GM18498 (cell line): ENCODE data around the gene HS6ST3.

Source experiments
- ATAC-seq: cut with Tn5 transposase; IDR thresholded peaks from one replicate; pipeline ENCODE4 v1.9.1; 2021; ENCODE audit warnings: mild to moderate bottlenecking, moderate library complexity; ENCODE audit not compliant: unreplicated experiment

HS6ST3 gene

GRCh38 chr13:96636001-96636709, 546.2 kb downstream of the HS6ST3 start:
- ATAC-seq = no peak

DNA sequence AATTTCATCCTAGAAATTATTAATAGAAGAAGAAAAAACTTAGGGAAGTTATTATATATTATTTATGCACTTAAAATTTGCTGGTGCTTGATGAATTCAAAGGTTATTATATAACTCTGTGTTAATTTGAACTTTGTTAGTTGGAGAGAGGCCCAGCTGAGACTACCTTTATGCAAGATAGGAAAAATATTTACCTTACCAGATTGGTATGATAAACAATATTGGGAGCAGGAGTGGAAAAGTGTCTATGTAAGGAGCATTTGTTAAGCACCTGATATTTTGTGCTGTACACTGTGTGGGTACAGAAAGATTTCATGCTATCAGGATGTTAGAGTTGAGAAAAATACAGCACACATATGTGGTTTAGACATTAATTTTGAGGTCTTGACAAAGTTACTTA, 547.1 kb downstream of the HS6ST3 start:
- ATAC-seq = no peak

GRCh38 chr13:96646101-96646500, 556.2 kb downstream of the HS6ST3 start:
- ATAC-seq = no peak

GRCh38 chr13:96646515-96647211, 556.8 kb downstream of the HS6ST3 start:
- no peak for ATAC-seq

DNA sequence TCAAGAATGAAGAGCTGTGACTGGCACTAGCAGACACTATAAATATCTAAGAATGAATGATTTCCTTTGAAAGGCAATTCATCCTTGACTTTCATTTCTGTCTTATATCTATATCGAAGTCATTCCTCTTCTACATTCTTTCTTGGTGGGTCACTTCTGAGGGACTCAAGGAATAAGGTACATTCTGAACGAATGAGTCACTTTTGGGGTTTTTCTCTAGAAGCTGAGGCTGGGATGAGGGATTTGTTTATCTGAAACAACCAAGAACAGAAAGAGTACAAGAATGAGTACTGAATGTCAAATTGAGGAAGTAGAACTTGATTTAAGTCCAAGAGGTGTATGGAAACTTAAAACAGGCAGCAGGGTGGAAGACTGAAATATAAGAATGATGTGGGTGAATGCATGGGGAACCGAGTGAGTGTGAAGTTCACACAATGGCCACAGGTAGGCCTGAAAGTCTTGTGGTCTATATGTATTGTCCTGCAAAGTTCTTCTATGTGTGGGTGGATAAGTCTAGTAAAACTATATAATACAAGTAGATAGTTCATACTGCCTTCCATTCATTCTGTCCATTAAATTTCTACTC, 560.5 kb downstream of the HS6ST3 start:
- ATAC-seq = peak; percentile 87

- no peak for ATAC-seq
These were observed 561.7 kb downstream of the HS6ST3 start for GRCh38 chr13:96651598-96651997.

- ATAC-seq = no peak
These were observed 562.6 kb downstream of the HS6ST3 start for GRCh38 chr13:96652506-96652905.

- ATAC-seq = no peak
These were observed 571.7 kb downstream of the HS6ST3 start for GRCh38 chr13:96661612-96662011.

- no peak for ATAC-seq
These were observed 572.1 kb downstream of the HS6ST3 start for GRCh38 chr13:96662036-96662435.

- ATAC-seq = no peak
These were observed 577.5 kb downstream of the HS6ST3 start for GRCh38 chr13:96667294-96668018.

GRCh38 chr13:96671073-96671472, 581.2 kb downstream of the HS6ST3 start:
- no peak for ATAC-seq

DNA sequence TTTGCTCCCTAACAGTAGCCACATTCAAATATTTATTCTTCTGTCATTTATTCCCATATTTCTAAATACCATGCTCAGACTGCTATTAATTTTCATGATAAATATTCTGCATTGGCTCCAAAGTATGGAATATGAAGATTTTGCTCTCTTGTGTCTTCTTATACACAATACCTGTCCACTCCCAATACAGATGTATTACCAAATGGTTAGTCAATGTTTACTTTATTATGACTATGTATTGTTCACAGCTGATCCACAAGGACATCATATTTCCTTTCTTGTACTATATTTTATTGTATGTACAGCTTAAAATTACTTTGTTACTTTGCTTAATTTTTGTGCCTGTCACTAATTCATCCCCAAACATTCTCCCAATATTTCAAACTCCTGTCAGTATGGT, 582.1 kb downstream of the HS6ST3 start:
- ATAC-seq = no peak

DNA sequence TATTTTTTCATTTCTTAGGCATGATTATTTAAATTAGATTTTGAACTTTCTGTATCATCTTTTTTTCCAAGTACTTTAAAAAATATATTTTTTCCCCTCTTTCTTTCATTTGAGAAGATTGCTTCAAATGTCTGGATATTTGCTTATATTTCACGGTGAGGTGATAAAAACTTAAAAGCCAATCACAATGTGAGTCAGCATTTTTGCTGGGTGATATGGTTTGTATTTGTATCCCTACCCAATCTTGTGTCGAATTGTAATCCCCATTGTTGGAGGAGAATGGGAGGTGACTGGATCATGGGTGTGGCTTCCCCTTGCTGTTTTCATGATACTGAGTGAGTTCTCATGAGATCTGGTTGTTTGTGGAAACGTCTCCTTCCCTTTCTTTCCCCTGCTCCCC, 583.9 kb downstream of the HS6ST3 start:
- no peak for ATAC-seq

DNA sequence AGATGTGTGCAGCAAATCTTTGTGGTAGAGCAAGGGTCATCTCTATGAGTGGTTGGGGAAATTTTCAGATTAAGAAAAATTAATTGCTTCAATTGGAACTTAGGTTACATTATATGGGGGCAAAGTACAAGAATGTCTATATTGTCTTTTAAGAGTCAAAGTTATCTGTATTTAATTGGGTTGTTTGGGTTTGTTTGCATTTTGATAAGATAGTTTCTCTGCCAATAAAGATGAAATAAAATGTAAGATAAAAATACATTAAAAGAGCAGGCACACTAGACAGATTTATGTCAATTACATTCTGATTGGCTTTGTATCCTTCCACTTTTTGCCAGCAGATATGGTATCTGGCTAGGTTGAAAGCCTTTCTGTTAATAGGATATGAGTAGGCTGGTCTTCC, 587.1 kb downstream of the HS6ST3 start:
- no peak for ATAC-seq

- ATAC-seq = no peak
These were observed 588.9 kb downstream of the HS6ST3 start for GRCh38 chr13:96678801-96679200.

- no peak for ATAC-seq
These were observed 591.0 kb downstream of the HS6ST3 start for GRCh38 chr13:96680898-96681297.

DNA sequence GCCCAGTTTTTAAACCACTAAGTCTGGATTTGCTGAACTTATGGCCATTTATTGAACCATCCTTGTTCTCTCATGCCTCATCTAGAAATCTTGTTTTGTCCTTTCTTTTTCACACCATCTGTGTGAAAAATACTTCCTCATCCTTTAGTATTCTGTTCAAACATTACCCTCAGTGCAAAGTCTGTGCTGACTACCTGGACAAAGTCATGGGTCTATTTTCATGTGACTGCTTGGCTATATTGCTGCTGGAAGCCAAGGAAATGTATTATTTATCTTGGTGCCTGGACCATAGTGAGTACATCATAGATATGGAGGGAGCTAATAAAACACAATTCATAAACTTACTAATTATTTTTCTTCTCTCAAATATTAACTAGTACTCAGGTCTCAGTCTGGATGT, 591.9 kb downstream of the HS6ST3 start:
- no peak for ATAC-seq

GRCh38 chr13:96684469-96684868, 594.6 kb downstream of the HS6ST3 start:
- ATAC-seq = no peak

DNA sequence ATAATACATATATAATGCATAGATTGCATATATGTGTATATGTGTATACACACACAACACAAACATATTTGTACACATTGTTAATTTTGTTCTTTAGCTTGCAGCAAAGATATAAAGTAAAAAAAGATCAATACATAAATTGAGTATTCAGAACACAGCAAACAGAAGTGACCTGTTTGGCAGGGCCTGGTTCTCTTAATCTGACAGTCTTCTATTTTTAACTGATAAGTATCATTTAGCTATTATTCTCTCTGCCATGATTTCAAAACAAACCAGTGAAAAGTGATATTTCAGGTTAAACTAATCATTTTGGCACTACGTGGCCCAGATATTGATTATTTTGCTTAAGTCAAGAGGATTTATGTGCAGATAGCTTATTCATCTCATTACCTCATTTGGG, 595.0 kb downstream of the HS6ST3 start:
- ATAC-seq = no peak

DNA sequence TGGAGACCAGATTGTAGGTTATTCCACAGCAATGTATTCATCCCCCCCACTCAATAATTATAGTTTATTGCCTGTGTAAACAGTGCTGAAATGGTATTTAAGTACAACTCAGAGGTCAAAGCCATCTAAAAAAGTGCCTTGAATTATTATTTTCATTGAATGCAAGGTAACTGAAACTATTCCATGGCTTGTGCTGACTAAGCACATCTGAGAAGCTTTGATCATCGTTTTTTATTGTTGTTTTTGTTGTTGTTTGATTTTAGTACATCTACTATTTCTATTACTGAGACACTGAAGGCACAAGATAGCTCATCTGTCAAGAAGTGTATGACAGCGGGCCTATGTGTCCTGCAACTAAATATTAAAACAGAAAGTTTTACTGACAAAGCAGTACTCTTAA, 596.4 kb downstream of the HS6ST3 start:
- ATAC-seq = no peak

DNA sequence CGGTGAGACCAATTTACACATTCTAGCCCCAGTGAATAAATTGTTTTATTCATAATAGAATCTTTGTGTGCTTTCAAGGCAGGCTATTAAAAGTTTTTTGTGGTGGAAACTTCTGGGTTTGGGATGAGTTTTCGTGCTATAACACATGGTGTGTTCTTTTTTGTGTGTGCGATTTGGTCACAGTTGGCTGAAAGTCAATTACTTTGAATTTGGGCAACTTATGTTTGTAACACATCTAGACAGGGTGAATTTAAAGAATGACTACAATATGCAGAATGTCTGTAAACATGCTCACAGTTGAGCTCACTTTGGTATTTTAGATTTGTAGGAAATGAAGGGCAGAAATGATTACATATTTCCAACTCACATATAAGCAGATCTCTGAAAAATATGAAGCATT, 597.3 kb downstream of the HS6ST3 start:
- ATAC-seq = no peak

DNA sequence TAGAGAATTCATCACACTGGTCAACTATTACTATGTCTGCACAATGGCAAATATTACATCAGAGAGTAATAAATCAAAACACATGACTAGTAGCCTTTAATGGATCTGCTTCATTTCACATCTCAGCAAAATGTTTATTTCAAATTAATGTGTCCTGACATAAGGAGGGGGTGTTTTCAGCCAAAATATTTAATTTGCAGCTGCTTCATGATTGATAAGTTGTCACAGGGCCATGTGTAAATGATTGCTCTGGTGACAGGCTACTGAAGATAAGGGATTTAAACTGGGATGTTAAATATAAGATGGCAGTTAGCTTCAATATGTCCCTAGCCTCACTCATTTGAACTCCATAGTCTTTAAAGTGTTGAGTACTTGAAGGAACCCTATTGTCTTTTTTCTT, 601.1 kb downstream of the HS6ST3 start:
- no peak for ATAC-seq
